Thyroid gland (tissue), 4 donors: ENCODE measurements around the gene PDZD8. TPM values are rescaled to one million over a fixed set of nuclear protein-coding genes. Genes with fewer than 3 reads are reported as not detected.

ENCODE experiments used
- DNase-seq, 2 donors: peaks; one replicate each; pipeline ENCODE4 v3.0.0-alpha.2; 2019
- H3K27ac ChIP-seq, 3 donors: fragments of 200-600 bp; sonication (generic); 1 replicate in 2 of 3; 2 replicates in 1 of 3; pipeline ENCODE4 v1.5.1; 2016 to 2019; ENCODE audit warnings: mild to moderate bottlenecking in 1 of 3, moderate library complexity in 1 of 3
- H3K27me3 ChIP-seq: fragments of 200-600 bp; sonication (generic); one replicate; pipeline ENCODE4 v1.5.1; 2019
- H3K36me3 ChIP-seq, 2 donors: fragments of 200-600 bp; sonication (generic); one replicate each; pipeline ENCODE4 v1.5.1; 2016 to 2019
- H3K4me1 ChIP-seq, 2 donors: fragments of 200-600 bp; sonication (generic); one replicate each; pipeline ENCODE4 v1.5.1; 2017 to 2019
- H3K4me3 ChIP-seq, 3 donors: fragments of 200-600 bp; sonication (generic); replicated peaks in 1 of 3; 1 replicate in 2 of 3; 2 replicates in 1 of 3; pipeline ENCODE4 v1.5.1; 2016; ENCODE audit warnings: mild to moderate bottlenecking in 1 of 3
- H3K9me3 ChIP-seq: fragments of 200-600 bp; sonication (generic); one replicate; pipeline ENCODE4 v1.5.1; 2017
- CTCF ChIP-seq, 6 experiments: fragments of 200-600 bp in 3 of 6; fragments of 450-650 bp in 3 of 6; sonication (generic) in 3 of 6; IDR thresholded peaks; one replicate each; pipeline ENCODE4 v1.5.1; 2016 to 2019; ENCODE audit warnings: antibody characterized with exemption in 6 of 6, mild to moderate bottlenecking in 2 of 6, inconsistent platforms in 1 of 6, moderate library complexity in 1 of 6
- POLR2A ChIP-seq, 2 donors: fragments of 450-650 bp; IDR thresholded peaks; one replicate each; pipeline ENCODE4 v1.6.1; 2017; ENCODE audit warnings: antibody characterized with exemption in 2 of 2, mild to moderate bottlenecking in 2 of 2, moderate library complexity in 1 of 2
- WGBS, 2 donors: methylation state at CpG; one replicate each; pipeline ENCODE4 v1.1.5; 2017; 5-methylcytosine and 5-hydroxymethylcytosine counted together
- intact Hi-C: fragments of 100-400 bp; cut with DNase I; formaldehyde crosslinking; loops from one replicate; pipeline ENCODE4 v1.15.1; 2023
- total RNA-seq, 4 donors: library from RNA; depleted of rRNA; stranded (reverse); fragments of >200 nt; gene quantifications; one replicate each; pipeline ENCODE4 v1.2.3, GENCODE V29; 2016

PDZD8 gene
- total RNA-seq, 4 donors from 2014 or later: 31.3 to 49.0 (median 35.1) TPM

- no peak overlapping the region for H3K27ac ChIP-seq
- no peak overlapping the region for H3K4me3 ChIP-seq
- TF ChIP-seq CTCF (IDR thresholded peaks at IDR 0.05) (no peak), POLR2A (IDR thresholded peaks at IDR 0.05) (no peak)
- H3K36me3 ChIP-seq: no peaks in the 10 kb centered on the region
- peaks cover 0 to 16% of the 10 kb centered on the region in 2 donors for H3K4me1 ChIP-seq
- no peaks in the 10 kb centered on the region for H3K9me3 ChIP-seq
- WGBS, 2 donors: 86 to 87% methylated on average over 8 of the region's 8 CpGs
- intact Hi-C loops: no loop called here
- peaks cover 15% of the 10 kb centered on the region for H3K27me3 ChIP-seq
- DNase-seq: no peak
These were observed 132.8 kb downstream of the PDZD8 start for GRCh38 chr10:117242463-117242832.

GRCh38 chr10:117241541-117242462, 133.4 kb downstream of the PDZD8 start:
- TF ChIP-seq CTCF (IDR thresholded peaks at IDR 0.05) (no peak), POLR2A (IDR thresholded peaks at IDR 0.05) (no peak)
- H3K36me3 ChIP-seq: no peaks in the 10 kb centered on the region
- intact Hi-C loops: no loop called here
- DNase-seq: peak in 1 of 2 donors; percentile 23
- 8 to 20% methylated on average over 16 to 40 of the region's 56 CpGs for WGBS, 2 donors
- H3K27ac ChIP-seq: no peak overlapping the region
- H3K4me1 ChIP-seq: peaks cover 0 to 16% of the 10 kb centered on the region in 2 donors
- H3K27me3 ChIP-seq: peaks cover 15% of the 10 kb centered on the region
- H3K4me3 ChIP-seq: no peak overlapping the region
- H3K9me3 ChIP-seq: no peaks in the 10 kb centered on the region

- 3 to 4% methylated on average over 27 to 35 of the region's 93 CpGs for WGBS, 2 donors
- no peak within 1 kb of the TSS for H3K4me3 ChIP-seq
- H3K9me3 ChIP-seq: no peaks in the 10 kb centered on the region
- peaks cover 15% of the 10 kb centered on the region for H3K27me3 ChIP-seq
- intact Hi-C loops: no loop called here
- H3K36me3 ChIP-seq: no peaks in the 10 kb centered on the region
- no peak for DNase-seq
- TF ChIP-seq CTCF (IDR thresholded peaks at IDR 0.05) (no peak), POLR2A (IDR thresholded peaks at IDR 0.05) (no peak)
- peaks cover 0 to 16% of the 10 kb centered on the region in 2 donors for H3K4me1 ChIP-seq
- no peak within 1 kb of the TSS for H3K27ac ChIP-seq
These were observed 134.4 kb downstream of the PDZD8 start, which contains the start of gene SLC18A2 for GRCh38 chr10:117240621-117241529. SLC18A2 (plus strand) TSS chr10:117241114; CDS start chr10:117241694, 580 bp downstream.

- 42 to 44% methylated on average over 13 to 15 of the region's 15 CpGs for WGBS, 2 donors
- no peak for DNase-seq
- no peak overlapping the region for H3K27ac ChIP-seq
- intact Hi-C loops: no loop called here
- no peaks in the 10 kb centered on the region for H3K36me3 ChIP-seq
- no peaks in the 10 kb centered on the region for H3K9me3 ChIP-seq
- TF ChIP-seq CTCF (IDR thresholded peaks at IDR 0.05): no peak
- no peak for TF ChIP-seq POLR2A (IDR thresholded peaks at IDR 0.05)
- no peak overlapping the region for H3K4me3 ChIP-seq
- peaks cover 15% of the 10 kb centered on the region for H3K27me3 ChIP-seq
- H3K4me1 ChIP-seq: peaks cover 0 to 16% of the 10 kb centered on the region in 2 donors
These were observed 135.3 kb downstream of the PDZD8 start for GRCh38 chr10:117239721-117240620.
